Activated CD4-positive, CD25-positive, alpha-beta regulatory T cell treated with anti-CD3 and anti-CD28 coated beads, Interleukin-2, amount 50 U/mL, for 16 hours (primary cell): ENCODE results near the gene LHX4.

Experiments
- DNase-seq: peaks from one replicate; pipeline ENCODE4 v3.0.0-alpha.2; 2020; ENCODE audit warnings: low read depth, low spot score

The LHX4 gene

GRCh38 chr1:180299479-180300221 lies 69.6 kb downstream of the LHX4 start:
- DNase-seq = no peak

- no peak for DNase-seq
Measured at GRCh38 chr1:180301135-180301742, 71.2 kb downstream of the LHX4 start.

GRCh38 chr1:180309338-180309737 lies 79.3 kb downstream of the LHX4 start:
- DNase-seq = no peak

GRCh38 chr1:180310095-180310494 lies 80.0 kb downstream of the LHX4 start:
- DNase-seq = no peak

GRCh38 chr1:180311011-180311730 lies 81.1 kb downstream of the LHX4 start:
- DNase-seq = no peak

GRCh38 chr1:180312926-180313325 lies 82.9 kb downstream of the LHX4 start:
- no peak for DNase-seq

- no peak for DNase-seq
Measured at GRCh38 chr1:180327089-180327488, 97.0 kb downstream of the LHX4 start.
